Esophagus squamous epithelium (tissue), 4 donors: ENCODE data around the gene ECT2.

ENCODE experiments used
- POLR2A ChIP-seq, 4 donors: fragments of 450-650 bp; IDR thresholded peaks; one replicate each; pipeline ENCODE4 v1.6.1; 2017; ENCODE audit warnings: antibody characterized with exemption in 4 of 4, mild to moderate bottlenecking in 4 of 4, moderate library complexity in 3 of 4
- TF ChIP-seq, protein P1 (sequence below), 6 experiments: fragments of 450-650 bp in 4 of 6; fragments of 200-600 bp in 2 of 6; sonication (generic) in 2 of 6; IDR thresholded peaks; one replicate each; pipeline ENCODE4 v1.5.1; 2016 to 2019; ENCODE audit warnings: antibody characterized with exemption in 6 of 6, mild to moderate bottlenecking in 4 of 6, moderate library complexity in 4 of 6

DNA sequence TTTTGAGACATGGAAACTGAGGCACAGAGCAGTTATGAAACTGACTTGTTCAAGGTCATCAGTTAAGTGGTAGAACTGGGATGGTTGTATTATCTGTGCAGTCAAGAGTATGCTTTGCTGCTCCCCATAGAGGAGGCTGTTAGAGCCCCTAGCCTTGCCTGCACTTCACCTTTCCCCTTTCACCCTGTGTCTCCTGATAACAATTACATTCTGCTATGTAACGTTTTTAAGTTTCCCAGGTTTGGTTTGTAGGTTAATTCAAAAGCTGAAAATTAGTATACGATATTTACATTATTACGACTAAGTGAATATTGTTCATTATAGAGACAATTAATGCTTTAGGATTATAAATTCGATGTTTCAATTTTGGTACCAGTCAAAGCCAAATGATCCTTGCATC lies 89.9 kb downstream of the ECT2 start:
- TF ChIP-seq, protein P1, sequence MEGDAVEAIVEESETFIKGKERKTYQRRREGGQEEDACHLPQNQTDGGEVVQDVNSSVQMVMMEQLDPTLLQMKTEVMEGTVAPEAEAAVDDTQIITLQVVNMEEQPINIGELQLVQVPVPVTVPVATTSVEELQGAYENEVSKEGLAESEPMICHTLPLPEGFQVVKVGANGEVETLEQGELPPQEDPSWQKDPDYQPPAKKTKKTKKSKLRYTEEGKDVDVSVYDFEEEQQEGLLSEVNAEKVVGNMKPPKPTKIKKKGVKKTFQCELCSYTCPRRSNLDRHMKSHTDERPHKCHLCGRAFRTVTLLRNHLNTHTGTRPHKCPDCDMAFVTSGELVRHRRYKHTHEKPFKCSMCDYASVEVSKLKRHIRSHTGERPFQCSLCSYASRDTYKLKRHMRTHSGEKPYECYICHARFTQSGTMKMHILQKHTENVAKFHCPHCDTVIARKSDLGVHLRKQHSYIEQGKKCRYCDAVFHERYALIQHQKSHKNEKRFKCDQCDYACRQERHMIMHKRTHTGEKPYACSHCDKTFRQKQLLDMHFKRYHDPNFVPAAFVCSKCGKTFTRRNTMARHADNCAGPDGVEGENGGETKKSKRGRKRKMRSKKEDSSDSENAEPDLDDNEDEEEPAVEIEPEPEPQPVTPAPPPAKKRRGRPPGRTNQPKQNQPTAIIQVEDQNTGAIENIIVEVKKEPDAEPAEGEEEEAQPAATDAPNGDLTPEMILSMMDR (IDR thresholded peaks at IDR 0.05): no peak
- TF ChIP-seq POLR2A (IDR thresholded peaks at IDR 0.05): no peak
